AG09319 (cell line): ENCODE results near the gene PLS1.
"Not testable (repeated sequence)": the region's sequence is repeated elsewhere in the genome, so short reads cannot be mapped to it uniquely, and the experiment has no call there.

Experiments used
- DNase-seq: peaks from one replicate; pipeline ENCODE4 v3.0.0-alpha.2; 2010; ENCODE audit warnings: low read depth; ENCODE audit errors: extremely low read depth
- CTCF ChIP-seq: IDR thresholded peaks from 2 replicates; pipeline ENCODE4 v1.5.1; 2011; ENCODE audit warnings: low read depth, mild to moderate bottlenecking, inconsistent platforms, low read length, moderate library complexity

PLS1 gene

GRCh38 chr3:142738396-142738795, 142.2 kb downstream of the PLS1 start:
- no peak for DNase-seq
- no peak for TF ChIP-seq CTCF

- no peak for DNase-seq
- no peak for TF ChIP-seq CTCF
These were observed 150.5 kb downstream of the PLS1 start for GRCh38 chr3:142746646-142747045.

- not testable (repeated sequence) for DNase-seq
These were observed 154.3 kb downstream of the PLS1 start for GRCh38 chr3:142750531-142750930.

GRCh38 chr3:142752605-142753004, 156.4 kb downstream of the PLS1 start:
- DNase-seq: not testable (repeated sequence)

- DNase-seq: no peak
- TF ChIP-seq CTCF: no peak
These were observed 158.3 kb downstream of the PLS1 start for GRCh38 chr3:142754494-142754893.
